ENCODE data around the gene CREB3.

The CREB3 gene

GRCh38 chr9:35728041-35728971 lies 4.2 kb upstream of the CREB3 start:
- Histone ChIP-seq H3K9ac (ENCODE audit: low read length) (peak overlapping the region; percentile 46), H3K27ac (ENCODE audit: low read depth, low read length) (peak overlapping the region; percentile 99), H2BK12ac (ENCODE audit: low read length) (peak overlapping the region; percentile 5), H3K4me1 (ENCODE audit: control insufficient read depth in 1 of 2, insufficient read depth in 2 of 2, low read length in 2 of 2) (peaks cover 36 to 44% of the 10 kb centered on the region in 2 experiments), H2BK120ac (ENCODE audit: insufficient read depth, low read length, poor library complexity) (peak overlapping the region; percentile 99), H3K14ac (ENCODE audit: low read length) (peak overlapping the region; percentile 13), H2AK5ac (ENCODE audit: low read length) (peak overlapping the region; percentile 49), H3K4me2 (ENCODE audit: low read length) (peak overlapping the region; percentile 56), H4K91ac (ENCODE audit: low read depth, low read length) (peak overlapping the region; percentile 99), H2AFZ (ENCODE audit: insufficient read depth, low read length, poor library complexity) (no peak overlapping the region), H3K27me3 (ENCODE audit: insufficient read depth, low read length) (no peaks in the 10 kb centered on the region), H4K8ac (ENCODE audit: low read depth, low read length) (peak overlapping the region; percentile 90), H2BK5ac (ENCODE audit: low read depth, low read length, poor library complexity) (peak overlapping the region; percentile 99), H3K79me2 (ENCODE audit: control insufficient read depth, insufficient read depth, low read length, poor library complexity) (peaks cover 25% of the 10 kb centered on the region), H3K79me1 (ENCODE audit: low read length) (peaks cover 30% of the 10 kb centered on the region), H3K18ac (ENCODE audit: low read length) (peak overlapping the region; percentile 97), H4K12ac (ENCODE audit: low read depth, low read length) (peak overlapping the region; percentile 75), H3K23ac (ENCODE audit: low read length) (no peak overlapping the region), H3K36me3 (ENCODE audit: control insufficient read depth in 1 of 2, insufficient read depth in 2 of 2, low read length in 2 of 2) (peaks cover 15 to 23% of the 10 kb centered on the region in 2 experiments), H3K9me3 (ENCODE audit: insufficient read depth, low read depth, low read length) (no peaks in the 10 kb centered on the region), H3K4me3 (ENCODE audit: low read depth, low read length) (peak overlapping the region; percentile 51), H3K4ac (ENCODE audit: low read depth, low read length) (no peak overlapping the region)
- peak; percentile 71 to 75 for DNase-seq
- WGBS (ENCODE audit: extremely low coverage, insufficient coverage, insufficient read length): no CpG with 5 or more reads among the region's 10 CpGs

GRCh38 chr9:35729101-35729500 lies 3.4 kb upstream of the CREB3 start:
- no peak overlapping the region for H4K8ac ChIP-seq (ENCODE audit: low read depth, low read length)
- H3K18ac ChIP-seq (ENCODE audit: low read length): peak overlapping the region; percentile 8
- H3K36me3 ChIP-seq (ENCODE audit: control insufficient read depth in 1 of 2, insufficient read depth in 2 of 2, low read length in 2 of 2): peaks cover 10 to 15% of the 10 kb centered on the region in 2 experiments
- H2BK12ac ChIP-seq (ENCODE audit: low read length): peak overlapping the region; percentile 1
- H3K4ac ChIP-seq (ENCODE audit: low read depth, low read length): peak overlapping the region; percentile 2
- H3K27ac ChIP-seq (ENCODE audit: low read depth, low read length): peak overlapping the region; percentile 38
- H3K9me3 ChIP-seq (ENCODE audit: insufficient read depth, low read depth, low read length): no peaks in the 10 kb centered on the region
- H3K4me1 ChIP-seq (ENCODE audit: control insufficient read depth in 1 of 2, insufficient read depth in 2 of 2, low read length in 2 of 2): peaks cover 36 to 44% of the 10 kb centered on the region in 2 experiments
- no peak overlapping the region for H4K12ac ChIP-seq (ENCODE audit: low read depth, low read length)
- no peak overlapping the region for H3K4me3 ChIP-seq (ENCODE audit: low read depth, low read length)
- H3K23ac ChIP-seq (ENCODE audit: low read length): no peak overlapping the region
- H3K9ac ChIP-seq (ENCODE audit: low read length): peak overlapping the region; percentile 16
- peaks cover 30% of the 10 kb centered on the region for H3K79me1 ChIP-seq (ENCODE audit: low read length)
- no peak overlapping the region for H2BK120ac ChIP-seq (ENCODE audit: insufficient read depth, low read length, poor library complexity)
- no peak for DNase-seq
- no peak overlapping the region for H2AFZ ChIP-seq (ENCODE audit: insufficient read depth, low read length, poor library complexity)
- no peaks in the 10 kb centered on the region for H3K27me3 ChIP-seq (ENCODE audit: insufficient read depth, low read length)
- H3K79me2 ChIP-seq (ENCODE audit: control insufficient read depth, insufficient read depth, low read length, poor library complexity): peaks cover 25% of the 10 kb centered on the region
- no peak overlapping the region for H4K91ac ChIP-seq (ENCODE audit: low read depth, low read length)
- no peak overlapping the region for H2BK5ac ChIP-seq (ENCODE audit: low read depth, low read length, poor library complexity)
- H3K4me2 ChIP-seq (ENCODE audit: low read length): peak overlapping the region; percentile 78
- no CpG with 5 or more reads among the region's 3 CpGs for WGBS (ENCODE audit: extremely low coverage, insufficient coverage, insufficient read length)
- H3K14ac ChIP-seq (ENCODE audit: low read length): peak overlapping the region; percentile 5
- no peak overlapping the region for H2AK5ac ChIP-seq (ENCODE audit: low read length)

- H2BK120ac ChIP-seq (ENCODE audit: insufficient read depth, low read length, poor library complexity): no peak overlapping the region
- H4K91ac ChIP-seq (ENCODE audit: low read depth, low read length): no peak overlapping the region
- WGBS (ENCODE audit: extremely low coverage, insufficient coverage, insufficient read length): no CpG with 5 or more reads among the region's 6 CpGs
- peaks cover 30% of the 10 kb centered on the region for H3K79me1 ChIP-seq (ENCODE audit: low read length)
- peak overlapping the region; percentile 39 for H3K4me3 ChIP-seq (ENCODE audit: low read depth, low read length)
- H2BK5ac ChIP-seq (ENCODE audit: low read depth, low read length, poor library complexity): no peak overlapping the region
- no peak overlapping the region for H2AK5ac ChIP-seq (ENCODE audit: low read length)
- H3K18ac ChIP-seq (ENCODE audit: low read length): no peak overlapping the region
- H3K23ac ChIP-seq (ENCODE audit: low read length): no peak overlapping the region
- peak overlapping the region; percentile 7 for H2BK12ac ChIP-seq (ENCODE audit: low read length)
- no peak overlapping the region for H4K8ac ChIP-seq (ENCODE audit: low read depth, low read length)
- H3K9ac ChIP-seq (ENCODE audit: low read length): no peak overlapping the region
- H3K79me2 ChIP-seq (ENCODE audit: control insufficient read depth, insufficient read depth, low read length, poor library complexity): peaks cover 25% of the 10 kb centered on the region
- H3K9me3 ChIP-seq (ENCODE audit: insufficient read depth, low read depth, low read length): no peaks in the 10 kb centered on the region
- no peak overlapping the region for H3K14ac ChIP-seq (ENCODE audit: low read length)
- H2AFZ ChIP-seq (ENCODE audit: insufficient read depth, low read length, poor library complexity): no peak overlapping the region
- peak overlapping the region; percentile 83 for H3K4ac ChIP-seq (ENCODE audit: low read depth, low read length)
- peaks cover 36 to 44% of the 10 kb centered on the region in 2 experiments for H3K4me1 ChIP-seq (ENCODE audit: control insufficient read depth in 1 of 2, insufficient read depth in 2 of 2, low read length in 2 of 2)
- no peak overlapping the region for H4K12ac ChIP-seq (ENCODE audit: low read depth, low read length)
- H3K4me2 ChIP-seq (ENCODE audit: low read length): peak overlapping the region; percentile 78
- DNase-seq: peak in 1 of 2 donors; percentile 63
- no peaks in the 10 kb centered on the region for H3K27me3 ChIP-seq (ENCODE audit: insufficient read depth, low read length)
- H3K27ac ChIP-seq (ENCODE audit: low read depth, low read length): peak overlapping the region; percentile 38
- H3K36me3 ChIP-seq (ENCODE audit: control insufficient read depth in 1 of 2, insufficient read depth in 2 of 2, low read length in 2 of 2): peaks cover 5 to 12% of the 10 kb centered on the region in 2 experiments
Observed at GRCh38 chr9:35729700-35730485, 2.6 kb upstream of the CREB3 start.

- H3K18ac ChIP-seq (ENCODE audit: low read length): no peak overlapping the region
- H3K4me2 ChIP-seq (ENCODE audit: low read length): peak overlapping the region; percentile 78
- H2BK12ac ChIP-seq (ENCODE audit: low read length): no peak overlapping the region
- H3K9ac ChIP-seq (ENCODE audit: low read length): no peak overlapping the region
- no peak overlapping the region for H2AFZ ChIP-seq (ENCODE audit: insufficient read depth, low read length, poor library complexity)
- H3K9me3 ChIP-seq (ENCODE audit: insufficient read depth, low read depth, low read length): no peaks in the 10 kb centered on the region
- H4K8ac ChIP-seq (ENCODE audit: low read depth, low read length): no peak overlapping the region
- H3K36me3 ChIP-seq (ENCODE audit: control insufficient read depth in 1 of 2, insufficient read depth in 2 of 2, low read length in 2 of 2): peaks cover under 1 to 12% of the 10 kb centered on the region in 2 experiments
- no peak for DNase-seq
- H3K27ac ChIP-seq (ENCODE audit: low read depth, low read length): peak overlapping the region; percentile 38
- no peak overlapping the region for H4K91ac ChIP-seq (ENCODE audit: low read depth, low read length)
- H3K4me3 ChIP-seq (ENCODE audit: low read depth, low read length): peak overlapping the region; percentile 33
- no peaks in the 10 kb centered on the region for H3K27me3 ChIP-seq (ENCODE audit: insufficient read depth, low read length)
- H3K79me2 ChIP-seq (ENCODE audit: control insufficient read depth, insufficient read depth, low read length, poor library complexity): peaks cover 25% of the 10 kb centered on the region
- H3K4ac ChIP-seq (ENCODE audit: low read depth, low read length): peak overlapping the region; percentile 83
- peaks cover 30% of the 10 kb centered on the region for H3K79me1 ChIP-seq (ENCODE audit: low read length)
- H4K12ac ChIP-seq (ENCODE audit: low read depth, low read length): no peak overlapping the region
- no peak overlapping the region for H3K14ac ChIP-seq (ENCODE audit: low read length)
- 100% methylated on average over 2 of the region's 2 CpGs for WGBS (ENCODE audit: extremely low coverage, insufficient coverage, insufficient read length)
- H3K4me1 ChIP-seq (ENCODE audit: control insufficient read depth in 1 of 2, insufficient read depth in 2 of 2, low read length in 2 of 2): peaks cover 36 to 44% of the 10 kb centered on the region in 2 experiments
- H2BK5ac ChIP-seq (ENCODE audit: low read depth, low read length, poor library complexity): no peak overlapping the region
- H2BK120ac ChIP-seq (ENCODE audit: insufficient read depth, low read length, poor library complexity): no peak overlapping the region
- H3K23ac ChIP-seq (ENCODE audit: low read length): no peak overlapping the region
- no peak overlapping the region for H2AK5ac ChIP-seq (ENCODE audit: low read length)
Observed at GRCh38 chr9:35730486-35730854, 2.0 kb upstream of the CREB3 start.

Data from trophoblast cell (in vitro differentiated cells and primary cell).